ENCODE data around the gene ACER3.
A peak's percentile ranks its signal among the peaks of the same experiment; 100 is the strongest.

DNA sequence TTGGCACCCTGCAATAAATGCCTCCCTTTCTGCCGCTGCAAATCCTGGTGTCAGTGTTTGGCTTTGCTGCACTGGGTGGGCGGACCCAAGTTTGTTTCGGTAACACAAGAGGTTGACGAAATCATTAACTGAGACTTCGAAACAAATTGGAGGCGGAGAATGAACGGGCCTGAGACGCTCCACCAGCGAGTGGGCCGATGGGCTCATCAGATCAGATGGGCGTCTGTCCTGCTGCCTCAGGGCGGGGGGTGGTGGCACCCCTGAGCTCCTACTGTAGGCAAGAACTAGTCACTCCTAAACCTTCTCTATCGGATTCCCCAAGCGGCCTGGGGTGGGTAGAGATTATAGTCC, 205.1 kb downstream of the ACER3 start:
- TF ChIP-seq, protein P1, sequence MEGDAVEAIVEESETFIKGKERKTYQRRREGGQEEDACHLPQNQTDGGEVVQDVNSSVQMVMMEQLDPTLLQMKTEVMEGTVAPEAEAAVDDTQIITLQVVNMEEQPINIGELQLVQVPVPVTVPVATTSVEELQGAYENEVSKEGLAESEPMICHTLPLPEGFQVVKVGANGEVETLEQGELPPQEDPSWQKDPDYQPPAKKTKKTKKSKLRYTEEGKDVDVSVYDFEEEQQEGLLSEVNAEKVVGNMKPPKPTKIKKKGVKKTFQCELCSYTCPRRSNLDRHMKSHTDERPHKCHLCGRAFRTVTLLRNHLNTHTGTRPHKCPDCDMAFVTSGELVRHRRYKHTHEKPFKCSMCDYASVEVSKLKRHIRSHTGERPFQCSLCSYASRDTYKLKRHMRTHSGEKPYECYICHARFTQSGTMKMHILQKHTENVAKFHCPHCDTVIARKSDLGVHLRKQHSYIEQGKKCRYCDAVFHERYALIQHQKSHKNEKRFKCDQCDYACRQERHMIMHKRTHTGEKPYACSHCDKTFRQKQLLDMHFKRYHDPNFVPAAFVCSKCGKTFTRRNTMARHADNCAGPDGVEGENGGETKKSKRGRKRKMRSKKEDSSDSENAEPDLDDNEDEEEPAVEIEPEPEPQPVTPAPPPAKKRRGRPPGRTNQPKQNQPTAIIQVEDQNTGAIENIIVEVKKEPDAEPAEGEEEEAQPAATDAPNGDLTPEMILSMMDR (conservative IDR thresholded peaks at IDR 0.05; ENCODE audit: low read depth, low read length), result no peak
- TF ChIP-seq RAD21 (IDR thresholded peaks at IDR 0.05; ENCODE audit: low read length) (no peak), BHLHE40 (IDR thresholded peaks at IDR 0.05; ENCODE audit: low read depth, low read length) (no peak), CEBPB (IDR thresholded peaks at IDR 0.05; ENCODE audit: low read depth, low read length) (peak; percentile 14; the same call in 1 of the 2 replicates), POLR2A (IDR thresholded peaks at IDR 0.05; ENCODE audit: low read depth, low read length) (no peak), SMC3 (IDR thresholded peaks at IDR 0.05; ENCODE audit: low read depth, low read length) (no peak)
